Endothelial cell (in vitro differentiated cells): ENCODE data around the gene KIAA1755. TPM values are rescaled to one million over a fixed set of nuclear protein-coding genes. Genes with fewer than 3 reads are reported as not detected.

Source experiments
- DNase-seq: peaks from one replicate; pipeline ENCODE4 v3.0.0; 2021; ENCODE audit warnings: low spot score
- H3K27ac Mint-ChIP-seq: one replicate; pipeline ENCODE4 v1.8.0; 2021; ENCODE audit warnings: mixed read lengths, inconsistent platforms; ENCODE audit not compliant: unreplicated experiment
- H3K27me3 Mint-ChIP-seq: one replicate; pipeline ENCODE4 v1.8.0; 2021; ENCODE audit warnings: mild to moderate bottlenecking, moderate library complexity, mixed read lengths, inconsistent platforms; ENCODE audit not compliant: unreplicated experiment
- H3K36me3 Mint-ChIP-seq: one replicate; pipeline ENCODE4 v1.8.0; 2021; ENCODE audit warnings: mild to moderate bottlenecking, low read depth, mixed read lengths, inconsistent platforms; ENCODE audit not compliant: unreplicated experiment
- H3K4me1 Mint-ChIP-seq: one replicate; pipeline ENCODE4 v1.8.0; 2021; ENCODE audit warnings: mild to moderate bottlenecking, mixed read lengths, inconsistent platforms; ENCODE audit not compliant: unreplicated experiment
- H3K4me3 Mint-ChIP-seq: one replicate; pipeline ENCODE4 v1.8.0; 2021; ENCODE audit warnings: mild to moderate bottlenecking, mixed read lengths, inconsistent platforms; ENCODE audit not compliant: unreplicated experiment
- H3K9me3 Mint-ChIP-seq: one replicate; pipeline ENCODE4 v1.8.0; 2021; ENCODE audit warnings: mixed read lengths, inconsistent platforms; ENCODE audit not compliant: unreplicated experiment
- CTCF ChIP-seq: fragments of 200-600 bp; sonication (generic); IDR thresholded peaks from one replicate; pipeline ENCODE4 v1.5.0; 2021; ENCODE audit warnings: antibody characterized with exemption; ENCODE audit not compliant: unreplicated experiment
- total RNA-seq: library from RNA; stranded (reverse); fragmentation: NEBNext Ultra II Directional; extraction: Animal tissue kit (Norgen Biotek cat#: 25700); gene quantifications from one replicate; pipeline ENCODE4 v1.2.1, GENCODE V29; 2021; ENCODE audit not compliant: unreplicated experiment

The KIAA1755 gene
- total RNA-seq, 1 donor from 2014 or later, result not detected

GRCh38 chr20:38178581-38178980 lies 82.0 kb downstream of the KIAA1755 start:
- no peaks in the 10 kb centered on the region for H3K4me1 Mint-ChIP-seq
- H3K36me3 Mint-ChIP-seq, result no peaks in the 10 kb centered on the region
- no peak overlapping the region for H3K27ac Mint-ChIP-seq
- no peak overlapping the region for H3K4me3 Mint-ChIP-seq
- H3K27me3 Mint-ChIP-seq, result no peaks in the 10 kb centered on the region
- TF ChIP-seq CTCF, result no peak
- no peak for DNase-seq
- no peaks in the 10 kb centered on the region for H3K9me3 Mint-ChIP-seq

DNA sequence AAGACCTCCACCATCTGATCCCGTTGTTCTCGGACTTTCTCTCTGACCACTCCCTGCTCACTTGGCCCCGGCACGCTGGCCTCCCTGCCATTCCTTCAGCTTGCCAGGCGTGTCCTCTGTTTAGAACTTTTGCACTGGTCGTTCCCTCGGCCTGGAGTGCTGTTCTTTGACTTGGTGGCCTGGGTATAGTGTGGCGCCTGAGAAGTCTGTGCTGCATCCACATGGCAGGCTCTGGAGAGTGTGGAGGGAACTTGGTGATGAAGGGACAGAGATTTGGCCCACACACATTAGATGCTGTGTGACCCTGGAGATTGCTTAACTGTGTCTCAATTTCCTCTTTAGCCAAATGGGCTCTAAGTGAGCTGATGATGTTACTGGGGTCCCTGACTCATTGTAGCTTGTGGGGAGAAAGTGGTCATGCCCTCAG lies 82.5 kb downstream of the KIAA1755 start:
- H3K4me1 Mint-ChIP-seq, result no peaks in the 10 kb centered on the region
- TF ChIP-seq CTCF, result no peak
- no peak for DNase-seq
- H3K27ac Mint-ChIP-seq, result no peak overlapping the region
- no peaks in the 10 kb centered on the region for H3K36me3 Mint-ChIP-seq
- H3K4me3 Mint-ChIP-seq, result no peak overlapping the region
- no peaks in the 10 kb centered on the region for H3K27me3 Mint-ChIP-seq
- H3K9me3 Mint-ChIP-seq, result no peaks in the 10 kb centered on the region

- no peak for DNase-seq
- H3K4me1 Mint-ChIP-seq, result no peaks in the 10 kb centered on the region
- H3K36me3 Mint-ChIP-seq, result no peaks in the 10 kb centered on the region
- H3K27ac Mint-ChIP-seq, result no peak overlapping the region
- TF ChIP-seq CTCF, result no peak
- H3K27me3 Mint-ChIP-seq, result no peaks in the 10 kb centered on the region
- H3K9me3 Mint-ChIP-seq, result no peaks in the 10 kb centered on the region
- no peak overlapping the region for H3K4me3 Mint-ChIP-seq
Observed at GRCh38 chr20:38177201-38177600, 83.3 kb downstream of the KIAA1755 start.

- DNase-seq, result no peak
- Mint-ChIP-seq H3K36me3 (no peaks in the 10 kb centered on the region), H3K4me1 (no peaks in the 10 kb centered on the region)
Observed at GRCh38 chr20:38175304-38176180, 85.0 kb downstream of the KIAA1755 start.

More at GRCh38 chr20:38175304-38176180, 85.0 kb downstream of the KIAA1755 start:
- H3K27ac Mint-ChIP-seq, result no peak overlapping the region
- no peaks in the 10 kb centered on the region for H3K27me3 Mint-ChIP-seq
- no peak for TF ChIP-seq CTCF
- no peaks in the 10 kb centered on the region for H3K9me3 Mint-ChIP-seq
- no peak overlapping the region for H3K4me3 Mint-ChIP-seq
